MM.1S (cell line): ENCODE results near the gene NTN5.
"Not testable (repeated sequence)": the region's sequence is repeated elsewhere in the genome, so short reads cannot be mapped to it uniquely, and the experiment has no call there.

Experiments
- EZH2phosphoT487 ChIP-seq: fragments of 300-600 bp; sonication (generic); IDR thresholded peaks from 2 replicates; pipeline ENCODE4 v1.6.1; 2018; ENCODE audit warnings: antibody characterized with exemption, low read length
- TF ChIP-seq, protein P1 (sequence below): fragments of 300-600 bp; sonication (generic); IDR thresholded peaks from 2 replicates; pipeline ENCODE4 v1.5.1; 2016; ENCODE audit warnings: antibody characterized with exemption, low read length, mixed read lengths

DNA sequence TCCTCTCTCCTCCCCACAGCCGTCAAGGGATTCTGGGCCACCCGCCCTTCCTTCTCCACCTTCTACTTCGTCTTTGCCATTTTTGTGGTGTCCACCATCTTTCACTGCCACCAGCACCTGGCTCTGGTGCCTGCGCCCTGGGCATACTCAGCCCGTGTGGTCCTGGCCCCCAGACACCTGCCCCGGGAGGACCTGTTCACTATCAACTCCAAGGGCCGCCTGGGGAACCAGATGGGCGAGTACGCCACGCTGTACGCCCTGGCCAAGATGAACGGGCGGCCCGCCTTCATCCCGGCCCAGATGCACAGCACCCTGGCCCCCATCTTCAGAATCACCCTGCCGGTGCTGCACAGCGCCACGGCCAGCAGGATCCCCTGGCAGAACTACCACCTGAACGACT, 7.2 kb upstream of the NTN5 start:
- TF ChIP-seq, protein P1, sequence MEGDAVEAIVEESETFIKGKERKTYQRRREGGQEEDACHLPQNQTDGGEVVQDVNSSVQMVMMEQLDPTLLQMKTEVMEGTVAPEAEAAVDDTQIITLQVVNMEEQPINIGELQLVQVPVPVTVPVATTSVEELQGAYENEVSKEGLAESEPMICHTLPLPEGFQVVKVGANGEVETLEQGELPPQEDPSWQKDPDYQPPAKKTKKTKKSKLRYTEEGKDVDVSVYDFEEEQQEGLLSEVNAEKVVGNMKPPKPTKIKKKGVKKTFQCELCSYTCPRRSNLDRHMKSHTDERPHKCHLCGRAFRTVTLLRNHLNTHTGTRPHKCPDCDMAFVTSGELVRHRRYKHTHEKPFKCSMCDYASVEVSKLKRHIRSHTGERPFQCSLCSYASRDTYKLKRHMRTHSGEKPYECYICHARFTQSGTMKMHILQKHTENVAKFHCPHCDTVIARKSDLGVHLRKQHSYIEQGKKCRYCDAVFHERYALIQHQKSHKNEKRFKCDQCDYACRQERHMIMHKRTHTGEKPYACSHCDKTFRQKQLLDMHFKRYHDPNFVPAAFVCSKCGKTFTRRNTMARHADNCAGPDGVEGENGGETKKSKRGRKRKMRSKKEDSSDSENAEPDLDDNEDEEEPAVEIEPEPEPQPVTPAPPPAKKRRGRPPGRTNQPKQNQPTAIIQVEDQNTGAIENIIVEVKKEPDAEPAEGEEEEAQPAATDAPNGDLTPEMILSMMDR, result not testable (repeated sequence)
- TF ChIP-seq EZH2phosphoT487, result not testable (repeated sequence)
